AG04450 (cell line): Measurements from ENCODE around the gene ERI3. TPM values are rescaled to one million over a fixed set of nuclear protein-coding genes. Genes with fewer than 3 reads are reported as not detected.

Experiments used
- CTCF ChIA-PET: fragments of 300-600, 350-600 bp; formaldehyde crosslinking; extraction: SDS; loops from one replicate; lab custom pipeline; 2022; ENCODE audit warnings: antibody characterized with exemption, inconsistent platforms; lab: Charles Lee
- POLR2A ChIA-PET: fragments of 350-600 bp; formaldehyde crosslinking; extraction: SDS; loops from one replicate; lab custom pipeline; 2021; ENCODE audit warnings: antibody characterized with exemption, inconsistent platforms; lab: Yijun Ruan, JAX
- DNase-seq: peaks from one replicate; pipeline ENCODE4 v3.0.0-alpha.2; 2011; ENCODE audit warnings: low read depth, low spot score
- H3K27ac ChIP-seq: one replicate; pipeline ENCODE4 v1.5.1; 2012; ENCODE audit warnings: low read depth, low read length, control low read depth
- H3K27me3 ChIP-seq: one replicate; pipeline ENCODE4 v1.6.0; 2012; ENCODE audit warnings: low read length; ENCODE audit not compliant: control insufficient read depth, insufficient read depth
- H3K4me3 ChIP-seq: 2 replicates; pipeline ENCODE4 v1.5.1; 2011; ENCODE audit warnings: mild to moderate bottlenecking, low read depth, low read length, control low read depth
- H3K9me3 ChIP-seq: 2 replicates; pipeline ENCODE4 v1.5.1; 2012; ENCODE audit warnings: low read length; ENCODE audit not compliant: control insufficient read depth, insufficient read depth
- polyA plus RNA-seq: library from polyadenylated mRNA; depleted of rRNA; stranded (reverse); fragments of >200 nt; gene quantifications from 2 replicates; pipeline ENCODE4 v1.2.3, GENCODE V29; 2011
- TF ChIP-seq, protein P1 (sequence below): IDR thresholded peaks from 2 replicates; pipeline ENCODE4 v1.5.1; 2011; ENCODE audit warnings: low read depth, low read length, control low read depth, inconsistent platforms

ERI3 gene
- polyA plus RNA-seq, 1 experiment: 46.2 TPM

DNA sequence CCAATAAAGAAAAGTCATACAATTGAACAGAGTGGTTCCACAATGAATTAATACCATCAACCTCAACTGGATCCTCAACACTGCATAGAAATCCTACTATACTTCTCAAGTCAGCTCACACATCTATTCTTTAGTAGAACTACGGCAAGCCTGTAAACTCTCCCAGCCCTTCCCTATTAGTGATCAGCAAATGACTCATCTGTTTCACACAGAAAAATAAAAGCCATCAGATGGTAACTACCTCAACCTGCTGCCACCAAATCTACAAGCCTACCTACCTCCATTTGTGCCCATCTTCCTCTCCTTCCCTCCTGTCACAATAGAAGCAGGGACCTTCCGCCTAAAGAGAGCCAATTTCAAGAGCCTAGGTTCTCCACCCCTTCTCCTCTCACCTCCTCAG, 78.2 kb downstream of the ERI3 start:
- ChIA-PET CTCF (no interaction called here), POLR2A (no interaction called here)
- DNase-seq: no peak
- Histone ChIP-seq H3K4me3 (no peak overlapping the region), H3K27ac (no peak overlapping the region), H3K9me3 (no peaks in the 10 kb centered on the region), H3K27me3 (no peaks in the 10 kb centered on the region)
- TF ChIP-seq, protein P1, sequence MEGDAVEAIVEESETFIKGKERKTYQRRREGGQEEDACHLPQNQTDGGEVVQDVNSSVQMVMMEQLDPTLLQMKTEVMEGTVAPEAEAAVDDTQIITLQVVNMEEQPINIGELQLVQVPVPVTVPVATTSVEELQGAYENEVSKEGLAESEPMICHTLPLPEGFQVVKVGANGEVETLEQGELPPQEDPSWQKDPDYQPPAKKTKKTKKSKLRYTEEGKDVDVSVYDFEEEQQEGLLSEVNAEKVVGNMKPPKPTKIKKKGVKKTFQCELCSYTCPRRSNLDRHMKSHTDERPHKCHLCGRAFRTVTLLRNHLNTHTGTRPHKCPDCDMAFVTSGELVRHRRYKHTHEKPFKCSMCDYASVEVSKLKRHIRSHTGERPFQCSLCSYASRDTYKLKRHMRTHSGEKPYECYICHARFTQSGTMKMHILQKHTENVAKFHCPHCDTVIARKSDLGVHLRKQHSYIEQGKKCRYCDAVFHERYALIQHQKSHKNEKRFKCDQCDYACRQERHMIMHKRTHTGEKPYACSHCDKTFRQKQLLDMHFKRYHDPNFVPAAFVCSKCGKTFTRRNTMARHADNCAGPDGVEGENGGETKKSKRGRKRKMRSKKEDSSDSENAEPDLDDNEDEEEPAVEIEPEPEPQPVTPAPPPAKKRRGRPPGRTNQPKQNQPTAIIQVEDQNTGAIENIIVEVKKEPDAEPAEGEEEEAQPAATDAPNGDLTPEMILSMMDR: no peak

DNA sequence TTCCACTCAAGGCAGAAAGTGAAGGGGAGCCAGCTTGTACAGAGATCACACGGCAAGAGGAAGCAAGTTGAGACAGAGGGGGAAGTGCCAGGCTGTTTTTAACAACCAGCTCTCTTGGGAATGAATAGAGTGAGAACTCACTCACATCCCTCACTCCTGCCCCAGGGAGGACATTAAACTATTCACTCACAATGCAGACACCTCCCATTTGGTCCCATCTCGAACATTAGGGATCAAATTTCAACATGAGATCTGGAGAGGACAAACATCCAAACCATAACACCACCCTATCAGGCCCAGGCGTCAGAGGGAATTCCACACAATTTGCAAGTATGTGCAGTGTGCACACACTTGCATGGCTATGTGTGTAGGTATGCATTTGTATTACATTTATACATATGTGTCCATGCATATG, 79.1 kb downstream of the ERI3 start:
- ChIA-PET CTCF (interaction anchor here (1.4 kb wide), 1 partner anchor 319 kb away, joined by 3 read pairs; no protein-coding TSS in a partner anchor), POLR2A (no interaction called here)
- Histone ChIP-seq H3K27me3 (no peaks in the 10 kb centered on the region), H3K4me3 (no peak overlapping the region), H3K9me3 (no peaks in the 10 kb centered on the region), H3K27ac (no peak overlapping the region)
- TF ChIP-seq, protein P1: no peak
- no peak for DNase-seq

DNA sequence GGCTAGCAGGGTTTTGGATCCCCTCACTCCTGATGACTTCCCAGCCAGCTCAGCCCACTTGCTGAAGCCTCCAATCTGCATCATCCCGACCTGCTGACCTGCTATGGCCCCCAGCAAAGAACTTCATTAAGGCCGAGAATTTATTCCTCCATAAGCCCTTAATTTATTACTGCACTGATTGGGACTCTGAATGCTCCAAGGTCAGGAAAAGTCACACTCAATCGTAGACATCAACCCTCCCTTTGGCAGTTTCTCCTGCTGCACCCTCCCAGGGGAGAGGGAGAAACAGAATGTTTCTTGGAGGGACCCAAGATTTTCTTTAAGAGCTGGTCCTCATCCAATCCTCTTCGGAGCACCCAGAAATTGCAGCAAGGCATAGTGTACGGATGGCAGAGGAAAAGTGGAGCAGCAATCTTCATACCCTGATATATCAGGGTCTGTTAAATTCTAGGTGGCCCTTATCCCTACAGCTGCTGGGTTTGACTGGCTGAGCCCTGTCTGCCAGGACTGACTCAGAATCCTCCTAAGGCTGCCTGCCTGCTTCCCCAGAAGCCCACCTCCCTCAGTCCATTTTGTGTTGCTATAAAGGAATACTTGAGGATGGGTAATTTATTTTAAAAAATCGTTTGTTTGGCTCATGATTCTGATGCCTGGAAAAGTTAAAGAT, 79.6 kb downstream of the ERI3 start:
- no peaks in the 10 kb centered on the region for H3K27me3 ChIP-seq
- TF ChIP-seq, protein P1: no peak
- DNase-seq: no peak
- ChIA-PET CTCF (interaction anchor here (0.7 to 1.4 kb wide), 2 partner anchors 10 to 320 kb away, joined by 3 read pairs; no protein-coding TSS in a partner anchor), POLR2A (no interaction called here)
- H3K4me3 ChIP-seq: no peak overlapping the region
- no peaks in the 10 kb centered on the region for H3K9me3 ChIP-seq
- no peak overlapping the region for H3K27ac ChIP-seq

DNA sequence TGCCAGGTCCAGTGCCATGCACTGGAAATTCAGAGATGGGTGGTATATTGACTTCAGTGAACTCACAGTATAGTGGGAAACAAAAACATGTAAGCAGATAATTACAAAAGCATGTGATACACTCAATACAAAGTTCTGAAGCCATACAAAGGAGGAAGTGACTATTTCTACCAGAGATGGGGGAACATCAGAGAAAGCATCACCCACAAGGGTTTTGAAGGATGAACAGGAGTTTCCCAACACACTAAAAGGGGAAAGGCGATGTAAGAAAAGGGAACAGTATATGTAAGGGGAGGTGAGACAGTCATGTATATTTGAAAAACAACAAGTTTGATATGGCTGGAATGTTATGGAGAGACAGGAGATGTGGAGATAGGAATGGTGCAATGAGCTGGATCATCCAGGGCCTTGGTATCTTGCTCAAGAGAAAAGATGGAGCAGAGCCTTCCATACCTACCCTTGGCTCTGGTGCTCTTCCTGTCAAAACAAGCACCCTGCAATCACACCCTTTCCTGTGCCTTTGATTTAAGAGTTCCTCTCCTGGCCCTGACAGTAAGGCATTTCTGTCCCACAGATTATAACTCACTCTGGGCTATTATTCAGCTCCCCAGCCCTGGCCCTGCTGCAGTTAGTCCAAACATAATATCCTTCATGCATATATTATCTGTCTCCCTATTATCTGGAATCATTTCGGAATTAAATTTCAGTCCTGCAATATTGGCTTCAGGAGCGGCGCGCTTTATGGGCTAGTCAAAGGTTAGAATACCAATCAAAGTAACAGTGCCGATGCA, 81.3 kb downstream of the ERI3 start:
- H3K27me3 ChIP-seq: no peaks in the 10 kb centered on the region
- ChIA-PET CTCF (interaction anchor here (2.1 kb wide), 1 partner anchor 56 kb away, joined by 7 read pairs; no protein-coding TSS in a partner anchor), POLR2A (no interaction called here)
- TF ChIP-seq, protein P1: no peak
- no peak overlapping the region for H3K27ac ChIP-seq
- no peak overlapping the region for H3K4me3 ChIP-seq
- H3K9me3 ChIP-seq: no peaks in the 10 kb centered on the region
- DNase-seq: no peak

DNA sequence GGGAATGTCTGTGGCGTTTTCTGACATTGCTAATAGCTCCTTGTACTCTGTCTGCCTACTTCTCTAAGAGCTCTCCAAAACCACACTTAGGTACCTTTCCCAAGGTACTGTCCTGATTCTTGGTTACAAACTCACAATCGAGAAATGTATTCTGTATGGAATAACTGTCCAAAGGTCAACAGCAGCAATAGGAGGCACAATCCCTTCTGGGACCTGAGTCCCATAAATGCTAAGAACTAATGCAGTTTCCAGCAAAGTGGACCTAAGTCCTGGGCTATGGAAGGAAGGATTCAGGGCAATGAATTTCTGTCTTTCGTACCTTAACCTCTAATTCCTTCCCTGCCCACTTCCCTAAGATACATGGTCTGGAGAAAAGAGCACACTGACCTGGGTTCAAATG, 82.1 kb downstream of the ERI3 start:
- Histone ChIP-seq H3K4me3 (no peak overlapping the region), H3K9me3 (no peaks in the 10 kb centered on the region), H3K27ac (no peak overlapping the region), H3K27me3 (no peaks in the 10 kb centered on the region)
- DNase-seq: no peak
- ChIA-PET POLR2A (no interaction called here), CTCF (interaction anchor here (2.1 kb wide), 1 partner anchor 55 kb away, joined by 7 read pairs; no protein-coding TSS in a partner anchor)
- TF ChIP-seq, protein P1: no peak
